GM10266 (cell line): ENCODE results near the gene UROC1.

Experiments
- DNase-seq: peaks from one replicate; pipeline ENCODE4 v3.0.0; 2012; ENCODE audit errors: extremely low spot score
- TF ChIP-seq, protein P1 (sequence below): IDR thresholded peaks from 2 replicates; pipeline ENCODE4 v1.5.1; 2012; ENCODE audit warnings: mild to moderate bottlenecking, low read depth; ENCODE audit not compliant: control insufficient read depth, insufficient read depth; ENCODE audit errors: missing control alignments

UROC1 gene

DNA sequence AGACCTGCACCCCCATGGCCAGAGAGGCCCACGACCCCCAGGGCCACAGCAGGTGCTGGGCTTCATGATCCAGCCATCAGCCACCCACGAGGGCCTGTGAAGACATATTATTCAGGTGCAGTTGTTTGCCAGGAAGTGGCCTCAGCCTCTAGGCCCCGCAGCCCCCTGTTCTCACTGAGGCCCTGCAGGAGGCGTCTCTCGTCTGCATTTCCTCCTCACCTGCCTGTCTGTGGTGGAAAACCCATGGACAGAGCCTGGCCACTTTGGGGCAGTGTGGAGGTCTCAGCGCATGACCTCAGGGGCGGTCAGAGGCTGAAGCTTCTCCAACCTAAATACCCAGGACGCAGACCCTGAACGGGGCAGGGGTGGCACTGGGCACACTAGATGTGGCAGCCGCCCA lies 18.6 kb downstream of the UROC1 start:
- TF ChIP-seq, protein P1, sequence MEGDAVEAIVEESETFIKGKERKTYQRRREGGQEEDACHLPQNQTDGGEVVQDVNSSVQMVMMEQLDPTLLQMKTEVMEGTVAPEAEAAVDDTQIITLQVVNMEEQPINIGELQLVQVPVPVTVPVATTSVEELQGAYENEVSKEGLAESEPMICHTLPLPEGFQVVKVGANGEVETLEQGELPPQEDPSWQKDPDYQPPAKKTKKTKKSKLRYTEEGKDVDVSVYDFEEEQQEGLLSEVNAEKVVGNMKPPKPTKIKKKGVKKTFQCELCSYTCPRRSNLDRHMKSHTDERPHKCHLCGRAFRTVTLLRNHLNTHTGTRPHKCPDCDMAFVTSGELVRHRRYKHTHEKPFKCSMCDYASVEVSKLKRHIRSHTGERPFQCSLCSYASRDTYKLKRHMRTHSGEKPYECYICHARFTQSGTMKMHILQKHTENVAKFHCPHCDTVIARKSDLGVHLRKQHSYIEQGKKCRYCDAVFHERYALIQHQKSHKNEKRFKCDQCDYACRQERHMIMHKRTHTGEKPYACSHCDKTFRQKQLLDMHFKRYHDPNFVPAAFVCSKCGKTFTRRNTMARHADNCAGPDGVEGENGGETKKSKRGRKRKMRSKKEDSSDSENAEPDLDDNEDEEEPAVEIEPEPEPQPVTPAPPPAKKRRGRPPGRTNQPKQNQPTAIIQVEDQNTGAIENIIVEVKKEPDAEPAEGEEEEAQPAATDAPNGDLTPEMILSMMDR: no peak
- no peak for DNase-seq

DNA sequence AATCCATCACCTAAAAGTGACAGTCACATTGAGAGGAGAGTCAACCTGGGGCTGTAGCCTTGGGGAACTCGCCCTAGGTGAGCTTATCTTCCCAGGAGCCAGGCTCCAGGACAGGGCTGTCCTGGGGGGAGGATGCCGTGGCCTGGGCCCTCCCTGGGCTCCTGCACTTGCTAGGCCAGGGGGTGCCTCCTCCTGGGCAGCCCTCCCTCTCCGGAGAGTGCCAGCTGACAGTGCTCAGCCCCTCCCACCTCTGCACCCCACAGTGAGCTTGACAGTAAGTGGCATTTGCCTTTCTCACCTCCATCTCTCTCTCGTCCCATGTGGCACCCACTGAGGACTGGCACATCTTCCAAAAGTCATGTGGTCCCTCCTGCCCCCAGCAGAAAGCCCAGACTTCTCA lies 19.1 kb downstream of the UROC1 start:
- TF ChIP-seq, protein P1: no peak
- DNase-seq: no peak

DNA sequence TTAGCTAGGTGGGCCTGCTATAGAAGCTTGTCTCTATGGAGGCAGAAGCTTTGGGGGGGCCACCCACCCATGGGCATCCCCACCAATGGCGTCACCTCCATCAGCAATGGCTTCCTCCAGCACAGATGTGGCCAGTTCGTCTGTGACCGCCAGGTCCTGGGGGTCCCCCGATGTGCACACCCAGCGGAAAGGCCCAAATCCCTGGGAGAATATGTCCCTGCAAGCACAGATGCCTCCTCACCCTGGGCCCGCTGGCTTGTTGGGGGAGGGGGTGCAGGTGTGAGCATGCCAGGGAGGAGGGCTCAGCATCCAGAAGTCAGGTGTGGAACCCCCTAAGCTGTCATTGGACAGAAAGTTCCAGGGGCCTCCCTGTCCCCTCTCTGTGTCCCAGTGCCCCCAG lies 19.6 kb downstream of the UROC1 start:
- TF ChIP-seq, protein P1: no peak

DNA sequence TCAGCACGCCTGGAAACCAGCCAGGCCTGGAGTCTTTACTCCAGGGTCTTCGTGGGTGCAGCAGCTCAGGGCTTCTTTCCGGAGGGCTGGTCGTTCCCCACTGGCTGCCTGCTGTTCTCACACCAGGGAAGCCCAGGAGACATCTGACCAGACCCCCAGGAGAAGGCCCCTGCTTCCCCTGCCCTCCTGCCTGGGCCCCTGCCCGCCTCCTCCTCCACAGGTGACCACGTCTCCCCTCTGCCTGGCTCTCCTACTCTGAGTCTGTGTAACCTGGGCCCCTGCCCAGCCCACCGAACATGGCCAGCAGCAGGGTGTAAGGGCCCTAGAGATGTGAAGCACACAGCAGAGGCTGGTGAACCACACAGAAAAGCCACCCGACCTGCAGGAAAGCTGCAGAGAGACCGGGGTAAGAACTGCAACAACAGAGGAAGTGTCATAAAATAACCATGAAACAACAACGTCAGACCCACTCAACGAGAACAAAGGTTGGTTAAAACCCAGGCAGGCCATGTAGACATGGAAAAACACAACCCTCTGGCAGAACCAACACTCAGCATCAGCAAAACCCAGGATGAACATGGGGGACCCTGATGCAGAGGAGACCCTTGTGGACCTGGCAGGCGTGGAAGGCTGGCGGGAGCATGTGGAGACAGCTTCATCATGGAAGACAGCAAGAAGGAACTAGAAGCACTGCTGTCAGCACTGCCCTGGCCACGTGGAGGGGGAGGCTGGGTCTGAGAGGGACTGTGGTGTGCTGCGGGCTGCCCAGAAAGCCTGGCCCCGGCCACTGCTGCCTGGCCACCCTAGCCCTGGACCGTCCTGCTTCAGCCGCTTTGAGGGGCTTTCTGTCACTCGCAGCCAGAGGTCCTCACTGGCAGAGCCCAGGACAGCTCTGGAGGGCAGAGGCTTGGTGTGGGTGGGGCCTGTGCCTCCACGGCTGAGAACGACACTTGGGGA lies 20.4 kb downstream of the UROC1 start:
- DNase-seq: no peak
- TF ChIP-seq, protein P1: no peak

More for the DNA sequence above, 19.6 kb downstream of the UROC1 start:
- no peak for DNase-seq

DNA sequence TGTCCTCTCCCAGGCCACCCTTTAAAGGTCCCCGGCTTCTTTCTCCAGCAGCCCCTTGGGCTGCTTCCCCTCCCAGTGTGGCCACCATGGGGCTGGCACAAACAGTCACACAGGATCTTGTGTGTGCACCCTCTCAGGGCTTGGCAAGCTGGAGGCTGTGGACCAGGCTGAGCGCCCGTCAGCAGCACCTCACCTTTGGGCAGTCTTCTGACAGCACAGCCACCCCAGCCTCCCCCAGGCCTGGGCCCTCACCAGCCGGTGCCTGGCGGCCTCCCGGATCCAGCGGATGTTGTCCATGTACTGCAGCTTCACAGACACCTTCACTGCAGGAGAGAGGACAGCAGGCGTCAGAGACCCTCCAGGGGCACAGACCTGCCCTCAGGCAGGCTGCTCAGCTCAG lies 21.8 kb downstream of the UROC1 start:
- TF ChIP-seq, protein P1: no peak
- no peak for DNase-seq

DNA sequence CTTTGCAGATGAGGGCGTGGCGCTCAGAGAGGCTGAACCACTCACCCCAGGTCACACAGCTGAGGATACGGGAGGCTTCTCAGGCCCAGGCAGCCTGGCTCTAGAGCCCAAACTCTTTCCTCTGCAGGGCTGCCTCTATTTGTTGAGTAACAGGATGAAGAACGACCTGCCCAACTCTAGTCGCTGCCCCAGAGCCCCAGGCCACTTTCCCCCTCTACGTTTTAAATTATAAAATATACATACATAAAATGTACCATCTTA lies 22.7 kb downstream of the UROC1 start:
- TF ChIP-seq, protein P1: no peak
- DNase-seq: no peak

DNA sequence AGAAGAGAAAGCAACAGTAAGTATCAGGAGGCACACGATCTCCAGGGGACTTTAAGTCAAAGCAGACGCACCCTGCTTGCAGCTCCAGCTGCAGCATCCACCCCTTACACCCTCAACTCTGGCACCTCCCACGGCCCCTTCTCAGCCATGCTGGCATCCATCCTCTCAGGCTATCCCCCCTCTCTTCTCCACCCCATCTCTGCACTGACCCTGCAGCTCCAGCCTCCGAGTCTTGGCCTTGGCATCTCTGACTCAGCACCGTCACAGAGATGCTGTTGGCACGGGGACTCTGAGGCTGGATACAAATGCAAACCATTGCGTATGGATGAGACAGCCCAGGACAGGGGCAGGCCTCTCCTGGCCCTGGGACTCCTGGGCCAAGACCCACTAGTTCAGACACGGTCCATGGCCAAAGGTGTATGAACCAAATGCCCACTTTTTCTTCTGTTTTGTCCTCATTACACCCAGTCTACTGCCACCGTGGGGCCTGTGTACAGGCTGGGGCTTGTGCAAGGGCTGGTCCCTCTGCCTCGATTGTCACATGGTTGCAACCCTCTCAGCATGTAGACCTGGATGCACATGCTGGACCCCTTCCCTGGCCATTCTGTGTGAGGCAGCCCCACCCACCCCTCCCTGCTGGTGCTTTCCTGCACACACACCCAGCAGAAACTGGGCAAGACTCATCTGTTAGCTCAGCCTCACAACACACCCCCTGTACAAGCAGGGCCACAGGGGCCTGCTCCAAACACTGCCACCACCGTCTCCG lies 23.2 kb downstream of the UROC1 start:
- DNase-seq: no peak
- TF ChIP-seq, protein P1: no peak
